Measurements from ENCODE around the gene CDADC1. TPM values are rescaled to one million over a fixed set of nuclear protein-coding genes. Genes with fewer than 3 reads are reported as not detected.

CDADC1 gene
- total and polyA plus RNA-seq, 2 donors (not counting 1 experiment from before 2014, with no cell fraction given), result 6.1 to 6.6 TPM

DNA sequence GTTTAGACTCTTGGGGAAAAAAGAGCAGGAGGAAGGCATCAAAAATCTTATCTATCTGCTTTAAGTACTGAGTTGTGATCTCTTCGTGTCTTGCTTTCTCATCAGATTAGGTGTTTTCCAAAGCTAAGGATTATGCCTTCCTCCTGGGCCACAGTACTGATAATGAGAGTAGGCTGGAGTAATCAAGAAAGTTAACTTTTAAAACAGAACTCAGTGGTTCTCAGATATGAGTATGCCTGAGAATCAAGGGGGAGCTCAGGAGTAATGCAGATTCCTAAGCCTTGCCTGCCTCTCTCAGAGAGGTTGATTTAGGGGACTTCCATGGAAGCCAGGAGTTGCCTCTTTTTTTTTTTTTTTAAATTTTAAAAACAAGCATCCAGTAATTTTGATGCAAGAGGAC lies 23.5 kb downstream of the CDADC1 start:
- Histone ChIP-seq H3K4me3 (replicated peaks in 1 of 4; ENCODE audit: control extremely low read depth in 1 of 4, insufficient read depth in 1 of 4, low read depth in 3 of 4, low read length in 4 of 4) (no peak overlapping the region), H3K9me3 (ENCODE audit: control insufficient read depth, insufficient read depth, low read depth, low read length) (no peaks in the 10 kb centered on the region), H3K27me3 (ENCODE audit: control insufficient read depth, insufficient read depth, low read length) (no peaks in the 10 kb centered on the region), H4K20me1 (ENCODE audit: control insufficient read depth, extremely low read depth, insufficient read depth, low read length) (no peaks in the 10 kb centered on the region), H3K4me1 (ENCODE audit: control insufficient read depth, extremely low read depth, insufficient read depth, low read length) (no peaks in the 10 kb centered on the region), H3K27ac (ENCODE audit: insufficient read depth, low read length) (no peak overlapping the region), H3K9ac (ENCODE audit: insufficient read depth, low read length) (no peak overlapping the region), H3K4me2 (ENCODE audit: extremely low read depth, insufficient read depth, low read length) (no peak overlapping the region), H3K79me2 (ENCODE audit: control insufficient read depth, insufficient read depth, low read length) (no peaks in the 10 kb centered on the region), H3K36me3 (ENCODE audit: control insufficient read depth, insufficient read depth, low read length) (no peaks in the 10 kb centered on the region), H2AFZ (ENCODE audit: low read length) (no peak overlapping the region)
- DNase-seq (ENCODE audit: low read depth in 2 of 2), result no peak
- TF ChIP-seq, protein P1, sequence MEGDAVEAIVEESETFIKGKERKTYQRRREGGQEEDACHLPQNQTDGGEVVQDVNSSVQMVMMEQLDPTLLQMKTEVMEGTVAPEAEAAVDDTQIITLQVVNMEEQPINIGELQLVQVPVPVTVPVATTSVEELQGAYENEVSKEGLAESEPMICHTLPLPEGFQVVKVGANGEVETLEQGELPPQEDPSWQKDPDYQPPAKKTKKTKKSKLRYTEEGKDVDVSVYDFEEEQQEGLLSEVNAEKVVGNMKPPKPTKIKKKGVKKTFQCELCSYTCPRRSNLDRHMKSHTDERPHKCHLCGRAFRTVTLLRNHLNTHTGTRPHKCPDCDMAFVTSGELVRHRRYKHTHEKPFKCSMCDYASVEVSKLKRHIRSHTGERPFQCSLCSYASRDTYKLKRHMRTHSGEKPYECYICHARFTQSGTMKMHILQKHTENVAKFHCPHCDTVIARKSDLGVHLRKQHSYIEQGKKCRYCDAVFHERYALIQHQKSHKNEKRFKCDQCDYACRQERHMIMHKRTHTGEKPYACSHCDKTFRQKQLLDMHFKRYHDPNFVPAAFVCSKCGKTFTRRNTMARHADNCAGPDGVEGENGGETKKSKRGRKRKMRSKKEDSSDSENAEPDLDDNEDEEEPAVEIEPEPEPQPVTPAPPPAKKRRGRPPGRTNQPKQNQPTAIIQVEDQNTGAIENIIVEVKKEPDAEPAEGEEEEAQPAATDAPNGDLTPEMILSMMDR (conservative IDR thresholded peaks at IDR 0.05 in 1 of 2, IDR thresholded peaks at IDR 0.05 in 1 of 2; ENCODE audit: low read depth in 1 of 2, low read length in 2 of 2), result no peak
- TF ChIP-seq EZH2 (IDR thresholded peaks at IDR 0.05; ENCODE audit: low read length, missing control alignments), result no peak

DNA sequence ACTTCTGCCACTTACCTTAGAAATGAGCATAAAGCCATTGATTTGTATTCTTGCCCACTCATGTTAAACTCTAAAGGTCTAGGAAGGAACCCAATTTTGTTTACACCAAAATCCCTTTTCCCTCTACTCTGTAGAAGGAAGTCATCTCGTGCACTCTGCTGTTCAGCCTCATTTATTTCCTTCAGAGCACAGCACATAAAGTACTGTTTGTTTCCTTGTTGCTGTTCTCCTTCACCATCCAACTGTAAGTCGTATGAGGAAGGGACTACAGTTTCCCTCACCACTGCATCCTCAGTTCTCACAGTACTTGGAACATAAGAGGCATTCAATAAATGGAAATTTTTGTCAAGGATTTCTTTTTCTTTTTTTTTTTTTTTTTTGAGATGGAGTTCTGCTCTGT lies 24.6 kb downstream of the CDADC1 start:
- H3K27ac ChIP-seq (ENCODE audit: insufficient read depth, low read length), result no peak overlapping the region
- no peak for DNase-seq (ENCODE audit: low read depth in 2 of 2)
- H3K79me2 ChIP-seq (ENCODE audit: control insufficient read depth, insufficient read depth, low read length), result no peaks in the 10 kb centered on the region
- no peaks in the 10 kb centered on the region for H3K9me3 ChIP-seq (ENCODE audit: control insufficient read depth, insufficient read depth, low read depth, low read length)
- no peaks in the 10 kb centered on the region for H3K27me3 ChIP-seq (ENCODE audit: control insufficient read depth, insufficient read depth, low read length)
- no peak overlapping the region for H3K4me3 ChIP-seq (replicated peaks in 1 of 4; ENCODE audit: control extremely low read depth in 1 of 4, insufficient read depth in 1 of 4, low read depth in 3 of 4, low read length in 4 of 4)
- no peak overlapping the region for H3K9ac ChIP-seq (ENCODE audit: insufficient read depth, low read length)
- H3K4me2 ChIP-seq (ENCODE audit: extremely low read depth, insufficient read depth, low read length), result no peak overlapping the region
- no peak overlapping the region for H2AFZ ChIP-seq (ENCODE audit: low read length)
- H3K36me3 ChIP-seq (ENCODE audit: control insufficient read depth, insufficient read depth, low read length), result no peaks in the 10 kb centered on the region
- no peaks in the 10 kb centered on the region for H3K4me1 ChIP-seq (ENCODE audit: control insufficient read depth, extremely low read depth, insufficient read depth, low read length)
- no peaks in the 10 kb centered on the region for H4K20me1 ChIP-seq (ENCODE audit: control insufficient read depth, extremely low read depth, insufficient read depth, low read length)
- no peak for TF ChIP-seq EZH2 (IDR thresholded peaks at IDR 0.05; ENCODE audit: low read length, missing control alignments)
- TF ChIP-seq, protein P1 (conservative IDR thresholded peaks at IDR 0.05 in 1 of 2, IDR thresholded peaks at IDR 0.05 in 1 of 2; ENCODE audit: low read depth in 1 of 2, low read length in 2 of 2), result no peak

DNA sequence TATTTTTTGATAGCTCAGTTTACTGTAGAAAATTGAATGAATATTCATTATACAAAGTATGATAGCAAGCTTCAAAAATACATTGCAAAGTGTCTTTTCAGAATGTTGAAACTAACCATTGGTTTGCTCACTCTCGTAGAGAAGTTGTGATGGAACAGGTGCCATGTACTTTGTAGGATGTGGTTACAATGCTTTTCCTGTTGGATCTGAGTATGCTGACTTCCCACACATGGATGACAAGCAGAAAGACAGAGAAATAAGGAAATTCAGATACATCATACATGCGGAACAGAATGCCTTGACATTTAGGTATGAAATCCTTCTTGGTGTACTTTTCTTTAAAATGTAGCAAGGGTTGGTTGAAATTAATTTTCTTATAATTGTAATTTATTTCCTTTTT lies 30.5 kb downstream of the CDADC1 start:
- no peak overlapping the region for H3K27ac ChIP-seq (ENCODE audit: insufficient read depth, low read length)

More for the DNA sequence above, 30.5 kb downstream of the CDADC1 start:
- DNase-seq (ENCODE audit: low read depth in 2 of 2), result no peak
- no peak overlapping the region for H2AFZ ChIP-seq (ENCODE audit: low read length)
- H3K9ac ChIP-seq (ENCODE audit: insufficient read depth, low read length), result no peak overlapping the region
- no peaks in the 10 kb centered on the region for H4K20me1 ChIP-seq (ENCODE audit: control insufficient read depth, extremely low read depth, insufficient read depth, low read length)
- no peaks in the 10 kb centered on the region for H3K36me3 ChIP-seq (ENCODE audit: control insufficient read depth, insufficient read depth, low read length)
- no peak for TF ChIP-seq EZH2 (IDR thresholded peaks at IDR 0.05; ENCODE audit: low read length, missing control alignments)
- TF ChIP-seq, protein P1 (conservative IDR thresholded peaks at IDR 0.05 in 1 of 2, IDR thresholded peaks at IDR 0.05 in 1 of 2; ENCODE audit: low read depth in 1 of 2, low read length in 2 of 2), result no peak
- H3K79me2 ChIP-seq (ENCODE audit: control insufficient read depth, insufficient read depth, low read length), result no peaks in the 10 kb centered on the region
- no peaks in the 10 kb centered on the region for H3K9me3 ChIP-seq (ENCODE audit: control insufficient read depth, insufficient read depth, low read depth, low read length)
- no peaks in the 10 kb centered on the region for H3K4me1 ChIP-seq (ENCODE audit: control insufficient read depth, extremely low read depth, insufficient read depth, low read length)
- H3K27me3 ChIP-seq (ENCODE audit: control insufficient read depth, insufficient read depth, low read length), result no peaks in the 10 kb centered on the region
- no peak overlapping the region for H3K4me3 ChIP-seq (replicated peaks in 1 of 4; ENCODE audit: control extremely low read depth in 1 of 4, insufficient read depth in 1 of 4, low read depth in 3 of 4, low read length in 4 of 4)
- H3K4me2 ChIP-seq (ENCODE audit: extremely low read depth, insufficient read depth, low read length), result no peak overlapping the region
